HG03575 (cell line): ENCODE results near the gene ANAPC16.
"Not testable (repeated sequence)": the region's sequence is repeated elsewhere in the genome, so short reads cannot be mapped to it uniquely, and the experiment has no call there.

Source experiments
- ATAC-seq: cut with Tn5 transposase; IDR thresholded peaks from one replicate; pipeline ENCODE4 v1.9.1; 2021; ENCODE audit not compliant: unreplicated experiment, insufficient number of reproducible peaks, low FRiP score; ENCODE audit errors: extremely low read depth

The ANAPC16 gene

GRCh38 chr10:72274213-72274729, 58.5 kb downstream of the ANAPC16 start:
- ATAC-seq: no peak

GRCh38 chr10:72274730-72275350, 59.0 kb downstream of the ANAPC16 start:
- no peak for ATAC-seq

- ATAC-seq: no peak
Measured at GRCh38 chr10:72275351-72276012, 59.7 kb downstream of the ANAPC16 start.

GRCh38 chr10:72276013-72276387, 60.2 kb downstream of the ANAPC16 start:
- ATAC-seq: no peak

GRCh38 chr10:72276421-72277339, 60.9 kb downstream of the ANAPC16 start:
- no peak for ATAC-seq

- no peak for ATAC-seq
Measured at GRCh38 chr10:72277340-72277995, 61.7 kb downstream of the ANAPC16 start.

GRCh38 chr10:72277996-72278667, 62.3 kb downstream of the ANAPC16 start:
- ATAC-seq: no peak

GRCh38 chr10:72278668-72279393, 63.0 kb downstream of the ANAPC16 start:
- ATAC-seq: no peak

- ATAC-seq: not testable (repeated sequence)
Measured at GRCh38 chr10:72279587-72279986, 63.8 kb downstream of the ANAPC16 start.

GRCh38 chr10:72283131-72283530, 67.3 kb downstream of the ANAPC16 start:
- ATAC-seq: no peak
